ENCODE data around the gene TSC22D2. TPM values are rescaled to one million over a fixed set of nuclear protein-coding genes. Genes with fewer than 3 reads are reported as not detected.

Gene TSC22D2
- total RNA-seq, 1 donor from 2014 or later = 64.4 TPM

- Mint-ChIP-seq H3K36me3 (peaks cover 61% of the 10 kb centered on the region), H3K9me3 (no peaks in the 10 kb centered on the region), H3K27me3 (no peaks in the 10 kb centered on the region), H3K4me1 (ENCODE audit: unreplicated experiment) (peaks cover 57% of the 10 kb centered on the region), H3K27ac (peak overlapping the region; percentile 47), H3K4me3 (peak overlapping the region; percentile 98)
- DNase-seq (ENCODE audit: extremely low spot score, unreplicated experiment) = no peak
- TF ChIP-seq CTCF (conservative IDR thresholded peaks at IDR 0.05) = no peak
Observed at GRCh38 chr3:150414959-150415358, 6.9 kb downstream of the TSC22D2 start.

GRCh38 chr3:150419076-150419868, 11.2 kb downstream of the TSC22D2 start:
- Mint-ChIP-seq H3K27me3 (no peaks in the 10 kb centered on the region), H3K27ac (peak overlapping the region; percentile 67), H3K4me3 (peak overlapping the region; percentile 80), H3K9me3 (no peaks in the 10 kb centered on the region), H3K4me1 (ENCODE audit: unreplicated experiment) (peaks cover 64% of the 10 kb centered on the region), H3K36me3 (peaks cover 49% of the 10 kb centered on the region)
- TF ChIP-seq CTCF (conservative IDR thresholded peaks at IDR 0.05) = no peak
- DNase-seq (ENCODE audit: extremely low spot score, unreplicated experiment) = no peak

GRCh38 chr3:150419959-150420358, 11.9 kb downstream of the TSC22D2 start:
- peaks cover 44% of the 10 kb centered on the region for H3K36me3 Mint-ChIP-seq
- no peak for TF ChIP-seq CTCF (conservative IDR thresholded peaks at IDR 0.05)
- no peaks in the 10 kb centered on the region for H3K27me3 Mint-ChIP-seq
- H3K4me3 Mint-ChIP-seq = peak overlapping the region; percentile 57
- no peak for DNase-seq (ENCODE audit: extremely low spot score, unreplicated experiment)
- peaks cover 57% of the 10 kb centered on the region for H3K4me1 Mint-ChIP-seq (ENCODE audit: unreplicated experiment)
- no peaks in the 10 kb centered on the region for H3K9me3 Mint-ChIP-seq
- peak overlapping the region; percentile 27 for H3K27ac Mint-ChIP-seq

GRCh38 chr3:150421256-150421655, 13.2 kb downstream of the TSC22D2 start:
- Mint-ChIP-seq H3K36me3 (peaks cover 41% of the 10 kb centered on the region), H3K27ac (no peak overlapping the region), H3K4me3 (peak overlapping the region; percentile 50), H3K27me3 (no peaks in the 10 kb centered on the region), H3K4me1 (ENCODE audit: unreplicated experiment) (peaks cover 53% of the 10 kb centered on the region), H3K9me3 (no peaks in the 10 kb centered on the region)
- no peak for DNase-seq (ENCODE audit: extremely low spot score, unreplicated experiment)
- no peak for TF ChIP-seq CTCF (conservative IDR thresholded peaks at IDR 0.05)

GRCh38 chr3:150421799-150422548, 13.9 kb downstream of the TSC22D2 start:
- peaks cover 43% of the 10 kb centered on the region for H3K36me3 Mint-ChIP-seq
- no peak for DNase-seq (ENCODE audit: extremely low spot score, unreplicated experiment)
- peaks cover 53% of the 10 kb centered on the region for H3K4me1 Mint-ChIP-seq (ENCODE audit: unreplicated experiment)
- H3K27me3 Mint-ChIP-seq = no peaks in the 10 kb centered on the region
- TF ChIP-seq CTCF (conservative IDR thresholded peaks at IDR 0.05) = no peak
- H3K27ac Mint-ChIP-seq = peak overlapping the region; percentile 21
- H3K9me3 Mint-ChIP-seq = no peaks in the 10 kb centered on the region
- H3K4me3 Mint-ChIP-seq = peak overlapping the region; percentile 37

All from type B pancreatic cell (in vitro differentiated cells).